Right atrium auricular region (tissue), 2 donors: Measurements from ENCODE around the gene TCF15. TPM values are rescaled to one million over a fixed set of nuclear protein-coding genes. Genes with fewer than 3 reads are reported as not detected.

Experiments used
- DNase-seq: peaks from one replicate; pipeline ENCODE4 v3.0.0-alpha.2; 2019; ENCODE audit warnings: low spot score
- H3K27ac ChIP-seq, 2 donors: fragments of 200-600 bp; sonication (generic); 1 replicate in 1 of 2; 2 replicates in 1 of 2; pipeline ENCODE4 v1.5.1; 2016 to 2019
- H3K27me3 ChIP-seq, 2 donors: fragments of 200-600 bp; sonication (generic); one replicate each; pipeline versions ENCODE4 v1.5.1 to v1.6.0; 2017 to 2019
- H3K36me3 ChIP-seq: fragments of 200-600 bp; sonication (generic); one replicate; pipeline ENCODE4 v1.5.1; 2016
- H3K4me1 ChIP-seq, 2 donors: fragments of 200-600 bp; sonication (generic); one replicate each; pipeline versions ENCODE4 v1.5.1 to v1.6.0; 2017 to 2019
- H3K4me3 ChIP-seq, 2 donors: fragments of 200-600 bp; sonication (generic); 1 replicate in 1 of 2; 2 replicates in 1 of 2; pipeline ENCODE4 v1.5.1; 2017 to 2019; ENCODE audit warnings: mild to moderate bottlenecking in 1 of 2, moderate library complexity in 1 of 2
- H3K9me3 ChIP-seq, 2 donors: fragments of 200-600 bp; sonication (generic); one replicate each; pipeline ENCODE4 v1.5.1; 2019
- CTCF ChIP-seq, 2 donors: fragments of 200-600 bp; sonication (generic); IDR thresholded peaks; one replicate each; pipeline ENCODE4 v1.5.1; 2019; ENCODE audit warnings: antibody characterized with exemption in 2 of 2
- total RNA-seq, 2 donors: library from RNA; depleted of rRNA; stranded (reverse); fragments of >200 nt; gene quantifications; one replicate each; pipeline ENCODE4 v1.1.0, GENCODE V29; 2016

TCF15 gene
- total RNA-seq, 2 donors from 2014 or later, result 4.9 to 8.0 TPM

- no peak for TF ChIP-seq CTCF (IDR thresholded peaks at IDR 0.05)
- Histone ChIP-seq H3K27me3 (no peaks in the 10 kb centered on the region), H3K27ac (peak overlapping the region; percentile 24 to 29), H3K4me3 (no peak overlapping the region), H3K4me1 (peaks cover 0 to 60% of the 10 kb centered on the region in 2 donors), H3K36me3 (no peaks in the 10 kb centered on the region), H3K9me3 (no peaks in the 10 kb centered on the region)
- DNase-seq, result no peak
Observed at GRCh38 chr20:572727-573126, 37.4 kb downstream of the TCF15 start.

GRCh38 chr20:571754-572441 lies 38.2 kb downstream of the TCF15 start:
- no peak for DNase-seq
- no peaks in the 10 kb centered on the region for H3K27me3 ChIP-seq
- H3K9me3 ChIP-seq, result no peaks in the 10 kb centered on the region
- H3K27ac ChIP-seq, result peak overlapping the region; percentile 24 to 60
- no peaks in the 10 kb centered on the region for H3K36me3 ChIP-seq
- H3K4me3 ChIP-seq, result peak overlapping the region in 1 of 2 donors; percentile 8
- no peak for TF ChIP-seq CTCF (IDR thresholded peaks at IDR 0.05)
- peaks cover 0 to 64% of the 10 kb centered on the region in 2 donors for H3K4me1 ChIP-seq

- Histone ChIP-seq H3K4me1 (peaks cover 0 to 48% of the 10 kb centered on the region in 2 donors), H3K9me3 (no peaks in the 10 kb centered on the region), H3K27me3 (no peaks in the 10 kb centered on the region), H3K27ac (peak overlapping the region; percentile 48 to 55), H3K4me3 (no peak overlapping the region), H3K36me3 (no peaks in the 10 kb centered on the region)
- DNase-seq, result no peak
- TF ChIP-seq CTCF (IDR thresholded peaks at IDR 0.05), result no peak
Observed at GRCh38 chr20:568673-569415, 41.3 kb downstream of the TCF15 start.

- no peak for TF ChIP-seq CTCF (IDR thresholded peaks at IDR 0.05)
- DNase-seq, result no peak
- peaks cover 0 to 41% of the 10 kb centered on the region in 2 donors for H3K4me1 ChIP-seq
- no peaks in the 10 kb centered on the region for H3K36me3 ChIP-seq
- H3K9me3 ChIP-seq, result no peaks in the 10 kb centered on the region
- no peak overlapping the region for H3K4me3 ChIP-seq
- no peaks in the 10 kb centered on the region for H3K27me3 ChIP-seq
- peak overlapping the region; percentile 48 to 55 for H3K27ac ChIP-seq
Observed at GRCh38 chr20:568097-568652, 41.9 kb downstream of the TCF15 start.

- no peak for TF ChIP-seq CTCF (IDR thresholded peaks at IDR 0.05)
- DNase-seq, result no peak
- H3K27ac ChIP-seq, result no peak overlapping the region
- no peaks in the 10 kb centered on the region for H3K9me3 ChIP-seq
- no peaks in the 10 kb centered on the region for H3K27me3 ChIP-seq
- no peaks in the 10 kb centered on the region for H3K36me3 ChIP-seq
- H3K4me1 ChIP-seq, result peaks cover 0 to 27% of the 10 kb centered on the region in 2 donors
- H3K4me3 ChIP-seq, result no peak overlapping the region
Observed at GRCh38 chr20:564192-564591, 45.9 kb downstream of the TCF15 start.
